ENCODE data around the gene IL32. TPM values are rescaled to one million over a fixed set of nuclear protein-coding genes. Genes with fewer than 3 reads are reported as not detected.

The IL32 gene
- total and polyA plus RNA-seq, 9 of the 15 experiments (the other 6 are each of a cell fraction or from before 2014, with no cell fraction given): 0.21 to 2.2 (median 0.37) TPM; not detected in 3

DNA sequence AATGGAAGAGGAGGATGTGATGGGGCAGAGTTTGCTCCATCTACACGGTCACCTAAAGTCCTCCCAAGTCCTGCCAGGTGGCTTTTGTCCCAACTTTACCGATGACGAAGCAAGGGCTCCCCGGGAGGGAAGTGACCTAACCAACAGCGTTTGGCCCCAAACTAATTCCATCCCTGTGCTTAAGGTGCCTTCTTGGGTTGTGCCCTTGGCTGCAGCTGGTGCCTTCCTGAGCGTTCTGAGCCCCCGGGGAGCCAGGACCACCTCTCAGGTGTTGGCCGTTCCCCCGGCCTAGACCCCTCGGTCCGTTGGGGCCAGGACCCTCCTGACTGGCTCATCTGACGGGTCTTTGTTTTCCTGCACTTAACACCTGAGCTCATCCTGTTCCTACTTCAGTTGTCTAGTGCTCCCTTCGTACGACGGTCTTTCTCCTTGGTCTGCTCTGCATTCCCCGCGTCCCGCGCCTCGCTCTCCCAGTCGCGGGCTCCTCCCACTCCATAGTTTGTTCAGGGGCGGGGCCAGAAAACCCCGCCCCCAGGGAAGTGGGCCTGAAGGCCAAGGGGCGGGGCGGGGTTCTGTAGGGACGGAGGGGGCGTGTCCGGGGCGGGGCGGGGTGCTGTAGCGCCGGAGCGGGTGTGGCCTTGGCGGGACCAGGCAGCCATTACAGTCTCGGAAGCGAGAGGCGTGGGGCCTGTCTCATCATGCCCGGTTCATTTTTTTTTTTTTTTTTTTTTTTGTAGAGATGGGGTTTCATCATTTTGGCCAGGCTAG is 34.5 kb downstream of the IL32 start:
- intact Hi-C loops (cut with micrococcal nuclease): loop anchor here (5.0 kb wide), 1 partner anchor 43 kb away; no protein-coding TSS in a partner anchor
- BruUV-seq (replicated peaks): no TSS peak
- FAIRE-seq: peak; percentile 86
- in situ Hi-C loops (cut with MboI): no loop called here
- H3K36me3 ChIP-seq (ENCODE audit: control insufficient read depth, insufficient read depth, low read length): no peaks in the 10 kb centered on the region
- H3K9me1 ChIP-seq (ENCODE audit: control insufficient read depth, insufficient read depth, low read length): no peaks in the 10 kb centered on the region
- WGBS (ENCODE audit: insufficient coverage, low coverage, missing lambda C conversion rate): 6% methylated on average over 27 of the region's 39 CpGs
- H3K27me3 ChIP-seq (ENCODE audit: control insufficient read depth in 2 of 2, insufficient read depth in 2 of 2, low read length in 2 of 2): no peaks in the 10 kb centered on the region; a peak in 1 of 5 replicates
- H3K4me2 ChIP-seq (ENCODE audit: insufficient read depth, low read length): peak overlapping the region; percentile 87
- peak overlapping the region; percentile 80; the same call in 2 of the 3 replicates for H3K27ac ChIP-seq (ENCODE audit: extremely low read depth, low read depth, low read length)
- peak overlapping the region; percentile 99 for H2AFZ ChIP-seq (ENCODE audit: low read depth, low read length)
- no peaks in the 10 kb centered on the region for H3K79me2 ChIP-seq (ENCODE audit: control insufficient read depth, insufficient read depth, low read length)
- H3K4me1 ChIP-seq (replicated peaks in 1 of 2; ENCODE audit: control insufficient read depth in 2 of 2, insufficient read depth in 2 of 2, low read length in 2 of 2): peaks cover 18 to 29% of the 10 kb centered on the region in 2 experiments
- ChIA-PET CTCF (ENCODE audit: low intra/inter-chr PET ratio) (interaction anchor here (1.1 kb wide), 1 partner anchor 30 kb away, joined by 5 read pairs; no protein-coding TSS in a partner anchor), POLR2A (no interaction called here)
- peak; percentile 95 to 99 (median 98) for DNase-seq (ENCODE audit: extremely low read depth in 1 of 4, low spot score in 3 of 4)
- H4K20me1 ChIP-seq (replicated peaks; ENCODE audit: control insufficient read depth, insufficient read depth, low read length): no peaks in the 10 kb centered on the region
- H3K9ac ChIP-seq (ENCODE audit: insufficient read depth in 1 of 2, low read depth in 2 of 2, low read length in 2 of 2): peak overlapping the region; percentile 60 to 78
- H3K9me3 ChIP-seq (replicated peaks; ENCODE audit: control insufficient read depth, insufficient read depth, low read depth, low read length): no peaks in the 10 kb centered on the region
- peak; percentile 95 for ATAC-seq
- H3K4me3 ChIP-seq: no peak overlapping the region
- TF ChIP-seq TBP (optimal IDR thresholded peaks at IDR 0.05; ENCODE audit: low read depth, low read length) (peak; percentile 52), ILK (tag; IDR thresholded peaks at IDR 0.05; ENCODE audit: borderline replicate concordance, low read depth) (no peak), MTA3 (IDR thresholded peaks at IDR 0.05; ENCODE audit: borderline replicate concordance) (peak; percentile 19; the same call in 1 of the 2 replicates), CCAR2 (IDR thresholded peaks at IDR 0.05; ENCODE audit: low read depth, low read length) (no peak)
- TF ChIP-seq, protein P1, sequence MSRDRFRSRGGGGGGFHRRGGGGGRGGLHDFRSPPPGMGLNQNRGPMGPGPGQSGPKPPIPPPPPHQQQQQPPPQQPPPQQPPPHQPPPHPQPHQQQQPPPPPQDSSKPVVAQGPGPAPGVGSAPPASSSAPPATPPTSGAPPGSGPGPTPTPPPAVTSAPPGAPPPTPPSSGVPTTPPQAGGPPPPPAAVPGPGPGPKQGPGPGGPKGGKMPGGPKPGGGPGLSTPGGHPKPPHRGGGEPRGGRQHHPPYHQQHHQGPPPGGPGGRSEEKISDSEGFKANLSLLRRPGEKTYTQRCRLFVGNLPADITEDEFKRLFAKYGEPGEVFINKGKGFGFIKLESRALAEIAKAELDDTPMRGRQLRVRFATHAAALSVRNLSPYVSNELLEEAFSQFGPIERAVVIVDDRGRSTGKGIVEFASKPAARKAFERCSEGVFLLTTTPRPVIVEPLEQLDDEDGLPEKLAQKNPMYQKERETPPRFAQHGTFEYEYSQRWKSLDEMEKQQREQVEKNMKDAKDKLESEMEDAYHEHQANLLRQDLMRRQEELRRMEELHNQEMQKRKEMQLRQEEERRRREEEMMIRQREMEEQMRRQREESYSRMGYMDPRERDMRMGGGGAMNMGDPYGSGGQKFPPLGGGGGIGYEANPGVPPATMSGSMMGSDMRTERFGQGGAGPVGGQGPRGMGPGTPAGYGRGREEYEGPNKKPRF (IDR thresholded peaks at IDR 0.05; ENCODE audit: low read depth, low read length): no peak
- TF ChIP-seq, protein P2, sequence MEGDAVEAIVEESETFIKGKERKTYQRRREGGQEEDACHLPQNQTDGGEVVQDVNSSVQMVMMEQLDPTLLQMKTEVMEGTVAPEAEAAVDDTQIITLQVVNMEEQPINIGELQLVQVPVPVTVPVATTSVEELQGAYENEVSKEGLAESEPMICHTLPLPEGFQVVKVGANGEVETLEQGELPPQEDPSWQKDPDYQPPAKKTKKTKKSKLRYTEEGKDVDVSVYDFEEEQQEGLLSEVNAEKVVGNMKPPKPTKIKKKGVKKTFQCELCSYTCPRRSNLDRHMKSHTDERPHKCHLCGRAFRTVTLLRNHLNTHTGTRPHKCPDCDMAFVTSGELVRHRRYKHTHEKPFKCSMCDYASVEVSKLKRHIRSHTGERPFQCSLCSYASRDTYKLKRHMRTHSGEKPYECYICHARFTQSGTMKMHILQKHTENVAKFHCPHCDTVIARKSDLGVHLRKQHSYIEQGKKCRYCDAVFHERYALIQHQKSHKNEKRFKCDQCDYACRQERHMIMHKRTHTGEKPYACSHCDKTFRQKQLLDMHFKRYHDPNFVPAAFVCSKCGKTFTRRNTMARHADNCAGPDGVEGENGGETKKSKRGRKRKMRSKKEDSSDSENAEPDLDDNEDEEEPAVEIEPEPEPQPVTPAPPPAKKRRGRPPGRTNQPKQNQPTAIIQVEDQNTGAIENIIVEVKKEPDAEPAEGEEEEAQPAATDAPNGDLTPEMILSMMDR (IDR thresholded peaks at IDR 0.05 in 2 of 3, conservative IDR thresholded peaks at IDR 0.05 in 1 of 3; ENCODE audit: insufficient read depth in 2 of 3, low read depth in 1 of 3, low read length in 3 of 3): no peak
- TF ChIP-seq, protein P3, sequence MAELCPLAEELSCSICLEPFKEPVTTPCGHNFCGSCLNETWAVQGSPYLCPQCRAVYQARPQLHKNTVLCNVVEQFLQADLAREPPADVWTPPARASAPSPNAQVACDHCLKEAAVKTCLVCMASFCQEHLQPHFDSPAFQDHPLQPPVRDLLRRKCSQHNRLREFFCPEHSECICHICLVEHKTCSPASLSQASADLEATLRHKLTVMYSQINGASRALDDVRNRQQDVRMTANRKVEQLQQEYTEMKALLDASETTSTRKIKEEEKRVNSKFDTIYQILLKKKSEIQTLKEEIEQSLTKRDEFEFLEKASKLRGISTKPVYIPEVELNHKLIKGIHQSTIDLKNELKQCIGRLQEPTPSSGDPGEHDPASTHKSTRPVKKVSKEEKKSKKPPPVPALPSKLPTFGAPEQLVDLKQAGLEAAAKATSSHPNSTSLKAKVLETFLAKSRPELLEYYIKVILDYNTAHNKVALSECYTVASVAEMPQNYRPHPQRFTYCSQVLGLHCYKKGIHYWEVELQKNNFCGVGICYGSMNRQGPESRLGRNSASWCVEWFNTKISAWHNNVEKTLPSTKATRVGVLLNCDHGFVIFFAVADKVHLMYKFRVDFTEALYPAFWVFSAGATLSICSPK (IDR thresholded peaks at IDR 0.05; ENCODE audit: borderline replicate concordance): no peak
- TF ChIP-seq, protein P4, sequence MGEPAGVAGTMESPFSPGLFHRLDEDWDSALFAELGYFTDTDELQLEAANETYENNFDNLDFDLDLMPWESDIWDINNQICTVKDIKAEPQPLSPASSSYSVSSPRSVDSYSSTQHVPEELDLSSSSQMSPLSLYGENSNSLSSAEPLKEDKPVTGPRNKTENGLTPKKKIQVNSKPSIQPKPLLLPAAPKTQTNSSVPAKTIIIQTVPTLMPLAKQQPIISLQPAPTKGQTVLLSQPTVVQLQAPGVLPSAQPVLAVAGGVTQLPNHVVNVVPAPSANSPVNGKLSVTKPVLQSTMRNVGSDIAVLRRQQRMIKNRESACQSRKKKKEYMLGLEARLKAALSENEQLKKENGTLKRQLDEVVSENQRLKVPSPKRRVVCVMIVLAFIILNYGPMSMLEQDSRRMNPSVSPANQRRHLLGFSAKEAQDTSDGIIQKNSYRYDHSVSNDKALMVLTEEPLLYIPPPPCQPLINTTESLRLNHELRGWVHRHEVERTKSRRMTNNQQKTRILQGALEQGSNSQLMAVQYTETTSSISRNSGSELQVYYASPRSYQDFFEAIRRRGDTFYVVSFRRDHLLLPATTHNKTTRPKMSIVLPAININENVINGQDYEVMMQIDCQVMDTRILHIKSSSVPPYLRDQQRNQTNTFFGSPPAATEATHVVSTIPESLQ (CRISPR knock-in tag; IDR thresholded peaks at IDR 0.05): no peak
- TF ChIP-seq, protein P5, sequence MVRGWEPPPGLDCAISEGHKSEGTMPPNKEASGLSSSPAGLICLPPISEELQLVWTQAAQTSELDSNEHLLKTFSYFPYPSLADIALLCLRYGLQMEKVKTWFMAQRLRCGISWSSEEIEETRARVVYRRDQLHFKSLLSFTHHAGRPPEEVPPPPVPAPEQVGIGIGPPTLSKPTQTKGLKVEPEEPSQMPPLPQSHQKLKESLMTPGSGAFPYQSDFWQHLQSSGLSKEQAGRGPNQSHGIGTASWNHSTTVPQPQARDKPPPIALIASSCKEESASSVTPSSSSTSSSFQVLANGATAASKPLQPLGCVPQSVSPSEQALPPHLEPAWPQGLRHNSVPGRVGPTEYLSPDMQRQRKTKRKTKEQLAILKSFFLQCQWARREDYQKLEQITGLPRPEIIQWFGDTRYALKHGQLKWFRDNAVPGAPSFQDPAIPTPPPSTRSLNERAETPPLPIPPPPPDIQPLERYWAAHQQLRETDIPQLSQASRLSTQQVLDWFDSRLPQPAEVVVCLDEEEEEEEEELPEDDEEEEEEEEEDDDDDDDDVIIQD (CRISPR knock-in tag; IDR thresholded peaks at IDR 0.05): no peak
